CD4-positive, alpha-beta T cell treated with Interleukin-15 for 4 hours (primary cell): ENCODE measurements around the gene UBAC2.
"Not testable (repeated sequence)": the region's sequence is repeated elsewhere in the genome, so short reads cannot be mapped to it uniquely, and the experiment has no call there.

Experiments
- DNase-seq: peaks from one replicate; pipeline ENCODE4 v3.0.0-alpha.2; 2020; ENCODE audit warnings: low spot score

Gene UBAC2

DNA sequence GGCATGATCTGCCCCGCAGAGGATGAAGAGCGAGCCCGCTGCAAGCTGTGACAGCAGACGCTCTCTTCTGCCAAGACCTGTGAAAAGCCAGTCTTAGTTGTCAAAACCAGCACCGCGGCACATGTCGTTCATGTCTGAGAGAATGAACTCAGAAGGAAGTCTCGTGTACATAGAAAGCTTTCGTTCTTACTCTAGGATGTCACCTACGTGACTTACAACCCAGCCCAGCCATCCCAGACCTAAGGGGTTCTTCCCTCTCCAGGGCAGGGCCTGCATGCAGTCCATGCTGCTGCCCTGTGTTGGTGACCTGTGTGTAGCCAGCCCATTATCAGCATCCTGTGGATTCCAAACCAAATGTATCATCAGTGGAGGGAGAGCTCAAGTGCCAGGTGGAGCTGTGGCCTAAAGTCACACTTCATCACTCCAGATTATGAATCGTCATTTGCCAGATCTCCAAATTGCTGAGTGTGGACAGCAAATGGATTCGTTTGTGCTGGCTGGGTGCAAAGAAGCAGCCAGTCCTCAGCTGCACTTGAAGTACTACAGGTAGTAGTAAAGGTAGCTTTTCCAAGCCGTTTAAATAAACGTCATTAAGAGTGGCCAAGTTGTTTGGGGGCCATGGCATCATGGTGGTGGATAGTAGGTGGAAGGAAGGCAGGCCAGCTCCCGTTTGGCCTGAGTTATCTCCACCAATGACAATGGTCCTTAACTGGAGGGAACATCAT, 180.4 kb downstream of the UBAC2 start:
- peak; percentile 60 for DNase-seq

DNA sequence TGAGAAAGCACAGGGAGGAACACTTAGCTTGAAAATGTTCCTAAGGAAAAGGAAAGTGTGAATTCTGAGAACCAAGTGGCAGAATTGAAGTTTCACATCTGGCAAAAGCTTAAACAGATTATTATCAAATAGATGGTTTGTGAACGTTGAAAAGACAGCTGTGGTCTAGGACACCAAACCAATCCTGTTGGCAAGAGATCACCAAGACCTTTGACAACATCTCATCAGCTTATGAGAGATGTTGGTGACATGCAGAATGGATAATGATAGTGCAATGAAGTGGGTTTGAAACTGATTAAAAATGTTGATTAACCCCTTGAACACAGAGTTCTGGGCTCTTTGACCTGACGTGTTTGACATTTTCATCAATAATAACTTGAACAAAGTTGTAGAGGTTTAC, 181.1 kb downstream of the UBAC2 start:
- DNase-seq: no peak

DNA sequence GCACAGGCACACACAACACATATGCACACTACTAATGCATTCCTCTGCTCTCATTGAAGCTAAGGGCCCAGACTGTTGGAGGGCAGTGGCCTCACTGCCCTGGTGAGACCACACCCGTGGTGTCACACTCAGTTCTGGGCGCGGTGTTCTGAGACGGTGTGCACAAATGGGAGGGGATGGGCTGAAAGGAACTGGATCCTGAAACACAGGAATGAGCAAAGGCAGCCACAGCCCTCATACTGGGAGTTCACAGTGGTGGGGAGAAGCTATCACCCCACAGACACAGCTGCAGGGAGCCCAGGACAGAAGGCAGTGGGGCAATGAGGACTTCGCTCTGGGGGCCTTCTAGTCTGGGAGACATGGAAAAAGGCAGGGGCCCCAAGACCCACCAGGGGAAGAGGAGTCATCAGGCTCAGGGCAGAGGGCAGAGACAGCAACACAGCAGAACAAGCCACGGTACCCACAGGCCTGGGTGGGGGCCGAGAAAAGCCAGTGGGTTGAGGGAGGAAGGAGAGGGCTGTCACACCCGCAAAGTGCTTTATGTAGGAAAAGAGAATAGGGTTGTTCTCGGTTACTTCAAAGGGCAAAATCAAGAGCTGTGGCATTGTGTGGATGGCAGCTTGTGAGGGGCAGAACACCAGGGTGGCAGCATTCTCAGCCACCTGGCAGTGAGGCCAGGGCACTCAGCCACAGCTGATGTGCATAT, 181.9 kb downstream of the UBAC2 start:
- peak; percentile 43 for DNase-seq

DNA sequence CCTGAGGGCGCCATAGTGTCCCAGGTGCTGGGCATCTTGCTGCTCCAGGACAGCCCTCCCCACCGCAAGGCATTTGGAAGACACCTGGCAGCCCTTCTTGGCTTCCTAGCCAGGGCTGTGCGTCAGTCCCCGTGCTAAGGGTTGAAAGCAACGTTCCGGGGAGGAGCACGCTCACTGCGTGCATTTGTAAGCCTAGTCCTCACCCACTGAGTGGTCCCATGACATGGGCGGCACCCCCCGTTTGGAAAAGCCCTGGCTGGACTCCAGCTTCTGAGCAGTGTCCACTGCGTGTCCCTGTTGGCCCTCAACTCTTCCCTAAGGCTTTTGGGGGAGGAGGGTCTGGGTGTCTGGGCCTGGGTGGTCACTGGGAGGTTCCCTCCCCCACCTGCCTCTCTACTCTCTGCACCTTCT, 182.9 kb downstream of the UBAC2 start:
- DNase-seq: no peak

DNA sequence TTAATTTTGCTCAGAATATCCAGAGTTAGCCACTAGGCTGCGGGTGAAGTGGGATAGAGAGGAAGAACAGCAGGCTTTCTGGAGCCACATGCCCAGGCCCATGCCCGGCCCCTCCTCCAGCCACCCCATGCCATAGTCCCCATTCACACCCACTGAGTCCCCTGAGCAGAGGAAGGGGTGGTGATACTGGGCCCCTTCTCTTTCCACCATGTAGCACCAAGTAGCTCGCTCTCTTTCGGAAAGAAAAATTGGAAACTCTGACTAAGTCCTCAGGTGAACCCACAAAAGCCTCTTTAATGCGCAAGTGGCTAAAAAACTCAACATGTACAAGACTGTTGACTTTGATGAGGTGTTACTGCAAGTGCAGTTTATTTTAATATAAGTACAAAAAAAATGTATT, 183.3 kb downstream of the UBAC2 start:
- DNase-seq: peak; percentile 55

DNA sequence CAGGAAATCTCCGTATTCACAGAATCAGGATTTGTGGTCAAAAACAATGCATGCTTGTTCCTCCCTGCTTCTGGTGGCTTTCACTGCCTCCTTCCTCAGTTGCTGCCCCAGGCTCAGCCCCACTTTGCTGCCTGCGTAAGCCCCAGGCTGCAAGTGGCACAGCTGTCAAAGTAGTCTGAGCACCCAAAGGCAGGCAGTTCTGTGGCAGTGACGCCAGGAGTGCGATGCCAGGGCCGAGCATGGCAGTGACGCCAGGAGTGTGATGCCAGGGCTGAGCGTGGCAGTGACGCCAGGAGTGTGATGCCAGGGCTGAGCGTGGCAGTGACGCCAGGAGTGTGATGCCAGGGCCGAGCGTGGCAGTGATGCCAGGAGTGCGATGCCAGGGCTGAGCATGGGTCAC, 183.8 kb downstream of the UBAC2 start:
- no peak for DNase-seq

DNA sequence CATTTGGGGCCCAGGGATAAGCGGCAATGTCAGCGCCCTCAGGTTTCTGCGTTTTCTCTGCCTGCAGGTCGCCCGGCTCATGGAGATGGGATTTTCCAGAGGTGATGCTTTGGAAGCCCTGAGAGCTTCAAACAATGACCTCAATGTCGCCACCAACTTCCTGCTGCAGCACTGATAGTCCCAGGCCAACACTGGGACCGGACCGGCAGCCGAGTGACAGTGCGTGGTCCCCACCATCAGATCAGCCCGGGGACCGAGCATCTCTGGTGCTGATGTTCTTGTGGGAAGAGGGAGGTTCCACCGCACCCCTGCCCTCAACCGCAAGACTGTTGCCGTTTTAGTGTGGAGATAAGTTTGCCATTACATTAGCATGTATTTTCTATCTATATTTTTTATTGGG, 184.5 kb downstream of the UBAC2 start:
- no peak for DNase-seq

DNA sequence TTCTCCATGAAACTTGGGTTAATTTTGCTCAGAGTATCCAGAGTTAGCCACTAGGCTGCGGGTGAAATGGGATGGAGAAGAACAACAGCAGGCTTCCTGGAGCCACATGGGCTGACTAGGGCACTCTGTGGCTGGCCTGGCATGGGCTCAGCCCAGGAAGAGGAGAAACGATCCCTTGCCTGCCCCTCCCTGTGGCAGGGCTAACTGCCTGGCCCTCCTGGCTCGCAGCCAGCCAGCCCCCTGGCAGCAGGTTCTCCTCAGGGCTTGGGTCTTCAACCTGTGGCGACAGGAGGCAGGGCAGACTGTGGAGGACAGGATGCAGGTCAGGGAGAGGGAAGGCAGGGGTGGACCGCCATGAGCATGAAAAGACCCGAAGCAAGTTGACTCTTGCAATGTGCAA, 185.3 kb downstream of the UBAC2 start:
- no peak for DNase-seq

DNA sequence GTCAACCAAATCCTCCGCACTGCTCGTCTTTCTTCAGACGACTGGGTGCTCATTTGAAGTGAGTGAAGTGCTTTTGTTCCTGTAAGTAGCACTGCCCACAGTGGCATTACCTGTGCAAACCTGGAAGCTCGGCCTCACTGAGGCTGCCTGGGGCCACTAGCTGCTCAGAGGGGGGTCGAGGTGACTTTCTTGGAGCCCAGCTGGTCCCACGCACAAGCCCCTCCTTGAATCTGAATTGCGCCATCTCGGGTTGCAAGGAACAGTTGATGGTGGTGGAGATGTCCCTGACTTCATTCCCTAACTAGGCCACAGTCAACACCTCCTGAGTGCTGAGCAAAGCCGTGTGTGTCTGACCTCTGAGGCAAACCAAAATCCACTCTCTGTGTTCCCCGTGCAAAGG, 185.8 kb downstream of the UBAC2 start:
- DNase-seq: no peak

DNA sequence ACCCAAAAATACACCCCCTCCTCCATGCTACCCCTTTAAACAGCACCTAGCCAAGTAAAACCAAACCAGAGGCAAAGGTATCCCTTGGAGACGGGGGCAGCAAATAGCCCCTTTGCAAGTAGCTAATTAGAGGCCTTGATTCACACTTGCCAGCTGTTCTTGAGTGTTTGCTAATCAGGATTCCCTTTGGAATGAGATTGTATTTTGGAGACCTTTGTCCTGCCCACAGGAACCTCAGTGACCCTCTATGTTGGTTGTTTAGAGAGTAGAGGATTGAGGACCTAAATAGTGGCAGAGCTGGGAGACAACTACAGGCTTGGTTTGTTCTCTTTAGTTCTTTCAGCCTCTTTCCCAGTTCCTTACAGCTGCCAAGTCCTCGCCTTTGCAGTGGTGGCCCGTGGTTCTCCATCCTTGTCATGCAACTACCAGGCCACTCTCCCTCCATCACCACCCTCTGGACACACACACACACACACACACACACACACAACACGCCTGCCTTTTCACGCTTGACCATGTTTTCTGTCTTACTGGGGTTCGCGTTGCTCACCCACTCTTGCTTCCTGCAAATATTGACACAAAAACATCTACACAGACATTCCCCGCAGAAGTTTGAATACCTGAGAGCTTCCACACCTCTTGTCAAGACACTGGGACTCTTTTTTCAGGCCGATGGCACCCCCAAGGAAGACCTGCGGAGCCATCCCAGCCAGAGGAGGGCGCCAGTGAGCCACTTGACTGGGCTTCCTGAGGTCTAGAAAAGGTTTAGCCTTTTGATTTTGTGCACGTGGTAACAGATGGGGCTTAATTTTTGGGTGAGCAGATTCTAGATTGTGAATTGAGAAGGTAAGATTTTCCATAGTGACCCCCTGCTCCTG, 186.5 kb downstream of the UBAC2 start:
- DNase-seq: peak; percentile 85

DNA sequence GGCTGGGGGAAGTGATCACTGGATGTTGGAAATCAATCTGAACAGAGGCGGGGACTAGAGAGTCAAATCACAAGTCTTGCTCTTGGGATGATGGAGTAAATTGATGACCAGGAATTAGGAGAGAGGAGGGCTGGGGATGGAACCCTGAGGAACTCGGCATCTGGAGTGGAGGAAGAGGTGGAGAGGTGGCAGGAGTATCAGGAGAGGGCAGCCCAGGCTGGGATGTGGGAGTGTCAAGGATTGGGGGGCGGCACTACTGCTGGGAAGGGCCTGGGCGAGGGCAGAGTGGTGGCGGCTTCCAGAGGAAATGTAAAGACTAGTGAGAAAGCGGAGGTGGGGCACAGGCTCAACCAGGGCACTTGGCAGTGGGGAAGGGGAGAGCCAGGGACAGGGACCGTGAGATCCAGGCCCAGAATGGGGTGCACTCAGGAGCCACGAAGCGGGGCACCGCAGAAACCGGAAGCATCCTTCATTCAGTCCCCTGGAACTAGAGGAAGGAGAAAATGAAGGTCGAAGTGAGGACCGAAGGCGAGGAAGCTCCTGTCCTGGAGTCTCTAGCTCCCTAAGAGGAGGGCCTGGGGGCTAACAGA, 187.8 kb downstream of the UBAC2 start:
- no peak for DNase-seq

DNA sequence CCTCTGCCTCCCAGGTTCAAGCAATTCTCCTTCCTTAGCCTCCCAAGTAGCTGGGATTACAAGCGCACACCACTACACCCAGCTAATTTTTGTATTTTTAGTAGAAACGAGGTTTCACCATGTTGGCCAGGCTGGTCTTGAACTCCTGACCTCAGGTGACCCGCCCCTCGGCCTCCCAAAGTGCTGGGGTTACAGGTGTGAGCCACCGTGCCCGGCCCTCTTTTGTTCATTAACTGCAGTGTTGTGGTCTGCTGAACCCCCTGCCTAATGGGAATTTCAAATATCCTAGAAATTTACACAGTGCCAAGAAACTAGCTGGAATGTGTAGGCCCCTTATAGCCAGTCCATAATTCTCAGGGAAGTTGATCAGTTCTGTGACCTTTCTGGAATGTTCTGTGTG, 188.4 kb downstream of the UBAC2 start:
- DNase-seq: not testable (repeated sequence)

DNA sequence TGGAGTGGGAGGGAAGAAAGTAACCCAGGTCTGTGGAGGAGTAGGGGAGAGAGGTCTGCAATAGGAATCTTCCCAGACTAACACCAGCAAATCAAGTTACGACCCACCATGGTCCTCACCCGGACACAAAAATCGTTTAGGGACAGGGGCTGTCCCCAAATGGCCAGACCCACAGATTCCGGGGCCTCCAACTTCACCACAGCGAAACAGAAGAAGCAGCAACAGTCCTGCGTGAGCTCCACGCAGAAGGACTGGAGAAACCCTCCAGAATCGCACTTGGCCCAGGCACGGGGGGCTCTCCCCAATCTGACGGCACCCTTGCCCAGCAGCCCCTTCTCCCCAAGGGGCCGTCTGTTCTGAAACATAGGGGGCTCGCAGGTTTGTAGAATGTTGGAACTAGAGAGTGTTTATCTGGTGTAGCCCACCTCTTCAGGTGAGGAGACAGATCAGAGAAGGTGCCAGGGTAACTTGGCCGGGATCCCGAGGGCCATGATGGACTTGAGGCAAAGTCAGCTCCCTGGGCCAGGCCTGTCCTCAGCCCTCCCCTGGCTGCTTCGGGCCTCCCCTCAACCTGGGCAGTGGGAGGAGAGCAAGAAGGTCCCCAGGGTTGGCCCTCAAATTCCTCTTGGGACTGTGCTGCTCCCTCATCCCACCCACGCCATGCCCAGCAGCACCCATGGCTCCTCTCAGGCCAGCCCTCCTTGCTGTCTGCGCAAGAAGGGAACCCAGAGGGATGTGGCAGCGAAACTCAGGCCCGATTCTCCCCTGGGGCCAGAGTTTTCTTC, 189.1 kb downstream of the UBAC2 start:
- no peak for DNase-seq

DNA sequence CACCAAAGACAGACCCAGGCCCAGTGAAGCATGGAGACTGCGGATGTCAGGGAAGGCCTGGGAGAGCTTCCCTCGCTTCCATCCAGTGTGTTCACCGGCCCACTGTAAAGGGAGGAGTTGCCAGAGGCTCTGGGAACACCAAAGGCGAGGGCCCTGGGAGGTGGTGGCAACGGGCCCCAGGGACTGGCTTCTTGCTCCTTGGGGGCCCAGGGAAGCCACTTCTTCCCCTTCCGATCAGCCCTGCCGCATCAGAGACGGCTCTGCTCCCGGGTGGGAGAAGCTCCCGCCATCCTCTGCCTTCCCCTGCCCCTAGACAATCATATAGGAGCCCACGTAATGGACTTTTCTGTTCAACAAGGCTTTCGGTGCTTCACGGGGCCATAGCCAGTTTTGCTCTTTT, 189.9 kb downstream of the UBAC2 start:
- no peak for DNase-seq

DNA sequence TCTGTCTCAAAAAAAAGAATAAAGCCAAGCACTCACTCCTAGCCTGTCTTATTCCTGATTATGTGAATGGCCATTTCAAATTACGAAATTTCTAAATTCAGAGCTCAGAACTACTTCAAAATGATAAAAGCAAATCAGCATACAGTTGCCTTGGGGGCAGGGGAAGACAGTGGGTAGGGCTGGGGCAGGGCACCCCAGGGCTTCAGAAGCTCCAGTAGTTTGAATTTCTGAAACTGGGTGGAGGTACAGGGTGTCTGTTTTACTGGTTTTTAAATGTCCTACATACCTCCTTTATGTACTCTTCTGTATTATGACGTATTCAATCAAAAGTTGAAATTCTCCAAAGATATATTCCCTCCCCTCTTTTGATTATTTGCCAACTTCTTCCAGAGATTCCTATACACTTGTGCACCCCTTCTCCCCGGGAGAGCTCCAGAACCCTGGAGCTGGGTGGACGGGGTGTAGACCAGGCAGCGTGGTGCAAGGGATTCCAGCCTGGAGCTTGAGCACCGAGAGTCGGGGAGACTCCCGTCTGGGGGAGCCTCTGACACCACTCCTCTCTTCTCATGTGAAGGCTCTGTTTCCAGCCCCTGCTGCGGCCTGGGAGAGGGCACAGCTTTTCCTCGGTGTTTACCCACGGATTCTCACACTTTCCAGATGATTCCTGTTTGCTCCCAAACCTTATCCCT, 191.3 kb downstream of the UBAC2 start:
- no peak for DNase-seq

DNA sequence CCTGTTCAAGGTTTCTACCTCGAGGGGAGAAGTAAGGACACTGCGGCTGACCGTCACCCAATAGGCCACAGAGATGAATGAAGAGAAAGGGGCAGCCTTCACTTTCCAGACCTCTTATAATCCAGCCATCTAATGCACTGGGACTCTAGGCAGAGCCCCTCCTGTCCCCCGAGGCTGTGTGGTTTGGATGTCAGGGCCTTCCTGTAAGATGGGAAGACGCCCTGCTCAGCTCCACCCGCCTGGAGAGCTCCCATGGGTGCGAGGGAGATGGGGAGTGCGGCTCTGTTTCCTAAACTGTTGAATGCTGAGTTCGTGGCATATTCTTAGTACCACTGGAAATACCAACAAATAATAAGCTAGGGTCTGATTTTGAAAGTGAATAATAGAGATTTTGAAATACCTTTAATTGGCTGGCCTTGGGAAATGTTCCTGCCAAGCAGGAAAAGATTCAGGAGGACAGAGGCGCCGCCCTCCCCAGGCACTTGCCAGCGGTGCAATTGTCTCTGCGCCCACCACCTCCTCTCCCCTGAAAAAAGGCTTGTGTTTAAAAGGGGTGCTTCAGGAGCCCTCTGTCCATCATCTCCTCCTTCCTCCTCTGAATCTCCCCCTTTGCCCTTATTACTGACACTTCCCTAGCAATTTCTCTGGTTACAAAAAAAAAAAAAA, 191.9 kb downstream of the UBAC2 start:
- DNase-seq: no peak

DNA sequence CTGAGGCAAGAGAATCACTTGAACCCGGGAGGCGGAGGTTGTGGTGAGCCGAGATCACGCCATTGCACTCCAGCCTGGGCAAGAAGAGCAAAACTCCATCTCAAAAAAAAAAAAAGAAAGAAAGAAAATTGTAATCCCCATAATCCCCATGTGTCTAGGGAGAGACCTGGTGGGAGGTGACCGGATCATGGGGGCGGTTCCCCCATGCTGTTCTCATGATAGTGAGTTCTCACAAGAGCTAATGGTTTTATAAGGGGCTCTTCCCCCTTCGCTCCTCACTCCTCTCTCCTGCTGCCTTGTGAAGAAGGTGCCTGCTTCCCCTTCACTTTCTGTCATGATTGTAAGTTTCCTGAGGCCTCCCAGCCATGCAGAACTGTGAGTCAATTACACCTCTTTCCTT, 192.7 kb downstream of the UBAC2 start:
- not testable (repeated sequence) for DNase-seq

DNA sequence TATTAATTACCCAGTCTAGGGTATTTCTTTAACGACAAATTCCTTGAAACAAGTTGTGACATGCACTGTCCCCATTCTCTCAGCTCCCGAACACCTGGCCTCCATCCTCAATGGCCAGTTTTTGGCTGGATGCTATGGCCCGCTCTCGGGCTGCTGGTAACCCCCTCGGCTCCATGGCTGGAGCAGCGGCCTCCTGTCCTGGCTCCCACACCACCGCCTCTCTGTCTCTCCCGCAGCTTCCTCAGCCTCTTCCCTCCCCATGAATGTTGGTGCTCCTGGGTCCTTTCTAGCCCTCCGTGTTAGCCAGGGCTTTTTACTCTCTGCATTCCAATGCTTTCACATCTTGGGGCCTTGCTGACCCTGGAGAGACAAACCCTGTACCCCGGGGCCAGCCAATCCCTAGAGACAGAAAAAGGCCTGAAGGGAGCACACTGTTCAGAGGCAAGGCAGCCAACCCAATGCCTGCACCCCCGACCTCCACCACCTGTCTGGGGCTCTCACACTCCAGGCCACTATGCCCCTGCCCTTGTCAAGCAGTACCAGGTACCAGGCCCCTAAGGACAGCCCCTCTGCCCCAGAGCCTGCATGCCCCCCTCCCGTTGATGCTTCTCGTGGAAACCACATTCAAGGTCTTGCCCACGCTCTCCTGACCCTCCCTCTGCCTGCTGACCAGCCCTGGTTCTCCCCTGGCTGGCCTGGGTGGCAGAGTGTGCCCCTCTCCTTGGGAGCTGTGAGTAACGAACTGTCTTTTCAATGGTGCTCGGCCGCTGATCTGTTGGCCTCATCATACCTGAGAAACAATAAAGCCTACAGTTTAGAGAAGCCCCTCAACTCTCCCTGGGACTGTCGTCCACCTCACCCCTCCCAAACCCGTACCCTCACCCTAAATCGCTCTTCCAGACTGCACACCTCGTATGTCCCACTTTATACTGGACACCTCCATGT, 193.4 kb downstream of the UBAC2 start:
- DNase-seq: no peak

DNA sequence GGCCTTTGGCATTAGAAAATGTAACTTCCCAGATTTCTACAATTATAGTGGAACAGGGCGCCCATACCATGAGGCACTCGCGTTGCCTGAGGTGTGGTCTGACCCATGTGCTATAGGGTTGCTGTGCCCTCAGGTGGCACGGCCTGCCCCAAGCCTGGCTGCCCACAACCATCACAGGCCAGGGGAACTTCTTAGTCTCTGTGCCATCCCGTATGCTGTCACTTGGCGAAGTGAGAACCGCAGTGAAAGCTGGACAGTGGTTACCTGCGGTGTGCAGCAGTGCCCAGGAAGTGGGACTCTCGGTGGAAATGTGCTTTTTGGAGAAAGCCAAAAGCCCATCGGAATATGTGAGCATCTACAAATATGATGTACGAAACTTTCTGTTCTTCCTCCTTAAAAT, 194.8 kb downstream of the UBAC2 start:
- DNase-seq: no peak
